Endothelial cell of umbilical vein (primary cell): ENCODE measurements around the gene HVCN1. TPM values are rescaled to one million over a fixed set of nuclear protein-coding genes. Genes with fewer than 3 reads are reported as not detected.

Experiments used
- BruUV-seq: library from RNA; stranded (reverse); fragments of 400-500 nt; replicated peaks from 2 replicates; lab custom pipeline; 2021; lab: Mats Ljungman, UMichigan
- CTCF ChIA-PET: fragments of 300-600, 350-600 bp; sonication (Branson Sonifier 250); formaldehyde crosslinking; loops from one replicate; lab custom pipeline; 2021; ENCODE audit warnings: antibody characterized with exemption, inconsistent platforms; lab: Charles Lee
- POLR2A ChIA-PET: fragments of 300-600, 350-600 bp; sonication (Branson Sonifier 250); formaldehyde crosslinking; loops from one replicate; lab custom pipeline; 2021; ENCODE audit warnings: antibody characterized with exemption, inconsistent platforms; lab: Charles Lee
- DNase-seq: peaks from one replicate; pipeline ENCODE4 v3.0.0-alpha.2; 2011; ENCODE audit warnings: low read depth, low spot score
- FAIRE-seq: peaks from 2 replicates; lab custom pipeline; 2011; peaks lifted over from hg19 to GRCh38; lab: Jason Lieb, UNC
- H2AFZ ChIP-seq: 2 replicates; pipeline ENCODE4 v1.6.0; 2012; ENCODE audit warnings: low read depth, low read length, control low read depth, inconsistent platforms
- H3K27ac ChIP-seq: 2 replicates; pipeline ENCODE4 v1.5.1; 2011; ENCODE audit warnings: low read depth, mild to moderate bottlenecking, control low read depth, low read length, moderate library complexity; ENCODE audit not compliant: insufficient read depth
- H3K27me3 ChIP-seq, 2 experiments: 2 replicates each; pipeline versions ENCODE4 v1.6.0 to v1.6.1; 2011; ENCODE audit warnings: low read length in 2 of 2, mixed read lengths in 1 of 2; ENCODE audit not compliant: control insufficient read depth in 2 of 2, insufficient read depth in 2 of 2
- H3K36me3 ChIP-seq, 2 experiments: 2 replicates in 1 of 2; 3 replicates in 1 of 2; pipeline ENCODE4 v1.5.1; 2011; ENCODE audit warnings: low read length in 2 of 2, mild to moderate bottlenecking in 1 of 2, moderate library complexity in 1 of 2; ENCODE audit not compliant: control insufficient read depth in 2 of 2, insufficient read depth in 2 of 2; ENCODE audit errors: extremely low read depth in 1 of 2
- H3K4me1 ChIP-seq: 3 replicates; pipeline ENCODE4 v1.5.1; 2011; ENCODE audit warnings: mild to moderate bottlenecking, low read length; ENCODE audit not compliant: control insufficient read depth, insufficient read depth; ENCODE audit errors: extremely low read depth
- H3K4me2 ChIP-seq: 2 replicates; pipeline ENCODE4 v1.6.1; 2011; ENCODE audit warnings: low read length, control low read depth, mixed read lengths; ENCODE audit not compliant: insufficient read depth
- H3K4me3 ChIP-seq, 3 experiments: fragments of 200-600 bp in 1 of 3; sonication (generic), shearing (Covaris generic) in 1 of 3; replicated peaks in 1 of 3; 2 replicates each; pipeline ENCODE4 v1.5.1; 2011 to 2016; ENCODE audit warnings: control low read depth in 3 of 3, low read length in 3 of 3, mild to moderate bottlenecking in 2 of 3, inconsistent platforms in 1 of 3, low read depth in 1 of 3, moderate library complexity in 1 of 3; ENCODE audit not compliant: insufficient read depth in 1 of 3
- H3K79me2 ChIP-seq: 2 replicates; pipeline ENCODE4 v1.6.0; 2012; ENCODE audit warnings: low read length, inconsistent platforms; ENCODE audit not compliant: control insufficient read depth, insufficient read depth
- H3K9ac ChIP-seq: replicated peaks from 2 replicates; pipeline ENCODE3; 2011; ENCODE audit warnings: low read length, control low read depth; ENCODE audit not compliant: insufficient read depth; ENCODE audit errors: extremely low read depth
- H3K9me1 ChIP-seq: replicated peaks from 3 replicates; pipeline ENCODE4 v1.6.0; 2011; ENCODE audit warnings: mild to moderate bottlenecking, low read length; ENCODE audit not compliant: control insufficient read depth, insufficient read depth; ENCODE audit errors: extremely low read depth
- H3K9me3 ChIP-seq: replicated peaks from 2 replicates; pipeline ENCODE4 v1.5.1; 2012; ENCODE audit warnings: low read length, inconsistent platforms; ENCODE audit not compliant: control insufficient read depth, insufficient read depth
- H4K20me1 ChIP-seq: replicated peaks from 2 replicates; pipeline ENCODE3; 2011; ENCODE audit warnings: mild to moderate bottlenecking, low read length; ENCODE audit not compliant: control insufficient read depth, insufficient read depth; ENCODE audit errors: extremely low read depth
- CTCF ChIP-seq, 2 donors: IDR thresholded peaks; 1 replicate in 1 of 2; 2 replicates in 1 of 2; pipeline ENCODE4 v1.5.1; 2011; ENCODE audit warnings: low read length in 2 of 2, mild to moderate bottlenecking in 2 of 2, moderate library complexity in 2 of 2, control low read depth in 1 of 2, inconsistent platforms in 1 of 2, low read depth in 1 of 2; ENCODE audit not compliant: insufficient read depth in 1 of 2; ENCODE audit errors: extremely low read depth in 1 of 2
- EZH2 ChIP-seq: IDR thresholded peaks from 2 replicates; pipeline ENCODE4 v1.6.1; 2012; ENCODE audit warnings: borderline replicate concordance, low read depth, mild to moderate bottlenecking, moderate library complexity, low read length, inconsistent platforms; ENCODE audit not compliant: severe bottlenecking
- FOS ChIP-seq: IDR thresholded peaks from 2 replicates; pipeline ENCODE4 v1.6.1; 2011; ENCODE audit warnings: mild to moderate bottlenecking, low read length, moderate library complexity, borderline replicate concordance; ENCODE audit not compliant: insufficient read depth
- GATA2 ChIP-seq: IDR thresholded peaks from 2 replicates; pipeline ENCODE4 v1.7.0; 2011; ENCODE audit warnings: low read depth, mild to moderate bottlenecking, moderate library complexity, mixed read lengths, low read length; ENCODE audit not compliant: insufficient read length, insufficient read depth
- JUN ChIP-seq: IDR thresholded peaks from 2 replicates; pipeline ENCODE4 v1.6.1; 2011; ENCODE audit warnings: borderline replicate concordance, low read depth; ENCODE audit not compliant: insufficient read length, insufficient read depth
- MAX ChIP-seq: IDR thresholded peaks from 2 replicates; pipeline ENCODE4 v1.6.1; 2011; ENCODE audit not compliant: insufficient read depth, insufficient read length
- MYC ChIP-seq: IDR thresholded peaks from one replicate; pipeline ENCODE4 v1.6.1; 2011; ENCODE audit warnings: mild to moderate bottlenecking, low read depth, low read length
- POLR2A ChIP-seq: IDR thresholded peaks from 2 replicates; pipeline ENCODE4 v1.6.1; 2012; ENCODE audit warnings: low read depth, mild to moderate bottlenecking, control low read depth, low read length
- POLR2AphosphoS5 ChIP-seq: IDR thresholded peaks from 2 replicates; pipeline ENCODE4 v1.6.1; 2012; ENCODE audit warnings: low read depth, mild to moderate bottlenecking, control low read depth, low read length, moderate library complexity; ENCODE audit not compliant: insufficient read depth
- dilution Hi-C: fragments of 300-500 bp; cut with MboI; formaldehyde crosslinking; loops from one replicate; pipeline ENCODE4 v1.15.0; 2019; ENCODE audit warnings: low sequenced_read_pairs; ENCODE audit not compliant: extremely low pct_ligation_motif_present
- intact Hi-C: fragments of 100-400 bp; cut with micrococcal nuclease; formaldehyde crosslinking; loops from one replicate; pipeline ENCODE4 v1.10.0; 2022
- polyA plus RNA-seq, 4 experiments: library from polyadenylated mRNA; depleted of rRNA in 3 of 4; stranded (reverse) in 3 of 4; unstranded in 1 of 4; fragments of >200 nt; gene quantifications; 2 replicates each; pipeline versions ENCODE4 v1.2.1 to v1.2.3, GENCODE V29; 2011 to 2012; ENCODE audit warnings: missing spikeins in 1 of 4
- total RNA-seq: library from RNA; stranded (reverse); gene quantifications from 2 replicates; pipeline ENCODE4 v1.2.3, GENCODE V29; 2021

Gene HVCN1
- total and polyA plus RNA-seq, 2 donors (not counting 3 experiments of a cell fraction or from before 2014, with no cell fraction given), result 3.7 to 8.4 TPM

GRCh38 chr12:110708917-110709316, 20.0 kb upstream of the HVCN1 start:
- BruUV-seq, result no TSS peak
- Histone ChIP-seq H3K9ac (no peak overlapping the region), H3K27me3 (no peaks in the 10 kb centered on the region), H3K79me2 (no peaks in the 10 kb centered on the region), H3K9me3 (no peaks in the 10 kb centered on the region), H3K36me3 (no peaks in the 10 kb centered on the region), H3K27ac (no peak overlapping the region), H4K20me1 (no peaks in the 10 kb centered on the region), H3K4me1 (no peaks in the 10 kb centered on the region), H3K4me3 (no peak overlapping the region), H3K4me2 (no peak overlapping the region), H3K9me1 (no peaks in the 10 kb centered on the region), H2AFZ (no peak overlapping the region)
- DNase-seq (no peak), FAIRE-seq (no peak)
- ChIA-PET CTCF (interaction anchor here (1.6 kb wide), 1 partner anchor 179 kb away, joined by 5 read pairs; no protein-coding TSS in a partner anchor), POLR2A (no interaction called here)
- dilution Hi-C loops, result no loop called here
- intact Hi-C loops, result no loop called here
- TF ChIP-seq POLR2A (no peak), MAX (no peak), CTCF (IDR thresholded peaks at IDR 0.05; ENCODE audit: extremely low read depth in 1 of 2, insufficient read depth in 1 of 2, low read depth in 1 of 2, low read length in 2 of 2) (no peak), FOS (no peak), GATA2 (no peak), JUN (no peak), EZH2 (no peak), MYC (no peak), POLR2AphosphoS5 (no peak)
